HG03064 (cell line): ENCODE measurements around the gene SFT2D1.
"Not testable (repeated sequence)": the region's sequence is repeated elsewhere in the genome, so short reads cannot be mapped to it uniquely, and the experiment has no call there.

Source experiments
- ATAC-seq: cut with Tn5 transposase; IDR thresholded peaks from one replicate; pipeline ENCODE4 v1.9.1; 2021; ENCODE audit warnings: low read depth; ENCODE audit not compliant: unreplicated experiment

Gene SFT2D1

GRCh38 chr6:166365221-166365620 is 22.9 kb upstream of the SFT2D1 start:
- ATAC-seq: no peak

- no peak for ATAC-seq
Observed at GRCh38 chr6:166364456-166364855, 22.1 kb upstream of the SFT2D1 start.

GRCh38 chr6:166362427-166362826 is 20.1 kb upstream of the SFT2D1 start:
- not testable (repeated sequence) for ATAC-seq

- no peak for ATAC-seq
Observed at GRCh38 chr6:166361077-166361429, 18.7 kb upstream of the SFT2D1 start.

- no peak for ATAC-seq
Observed at GRCh38 chr6:166360243-166361076, 18.1 kb upstream of the SFT2D1 start.

- ATAC-seq: no peak
Observed at GRCh38 chr6:166355552-166355951, 13.2 kb upstream of the SFT2D1 start.

GRCh38 chr6:166354965-166355364 is 12.6 kb upstream of the SFT2D1 start:
- ATAC-seq: no peak

- no peak for ATAC-seq
Observed at GRCh38 chr6:166354143-166354542, 11.8 kb upstream of the SFT2D1 start.

GRCh38 chr6:166353507-166353906 is 11.2 kb upstream of the SFT2D1 start:
- ATAC-seq: no peak

- no peak for ATAC-seq
Observed at GRCh38 chr6:166352923-166353322, 10.6 kb upstream of the SFT2D1 start.

GRCh38 chr6:166351715-166352285 is 9.5 kb upstream of the SFT2D1 start:
- peak; percentile 99 for ATAC-seq

- no peak for ATAC-seq
Observed at GRCh38 chr6:166348305-166348949, 6.1 kb upstream of the SFT2D1 start.

GRCh38 chr6:166346965-166347364 is 4.6 kb upstream of the SFT2D1 start:
- no peak for ATAC-seq

- no peak for ATAC-seq
Observed at GRCh38 chr6:166346449-166346848, 4.1 kb upstream of the SFT2D1 start.

- ATAC-seq: not testable (repeated sequence)
Observed at GRCh38 chr6:166345672-166346071, 3.3 kb upstream of the SFT2D1 start.

GRCh38 chr6:166344921-166345320 is 2.6 kb upstream of the SFT2D1 start:
- ATAC-seq: not testable (repeated sequence)

- no peak for ATAC-seq
Observed at GRCh38 chr6:166344240-166344639, 1.9 kb upstream of the SFT2D1 start.

- ATAC-seq: peak; percentile 26
Observed at GRCh38 chr6:166343150-166343487, 774 bp upstream of the SFT2D1 start.

GRCh38 chr6:166341977-166342348 is 382 bp downstream of the SFT2D1 start:
- no peak for ATAC-seq

- ATAC-seq: no peak
Observed at GRCh38 chr6:166341464-166341863, 881 bp downstream of the SFT2D1 start.

- no peak for ATAC-seq
Observed at GRCh38 chr6:166338854-166339253, 3.5 kb downstream of the SFT2D1 start.

GRCh38 chr6:166336847-166337246 is 5.5 kb downstream of the SFT2D1 start:
- ATAC-seq: no peak
